Measurements from ENCODE around the gene CALML3.

DNA sequence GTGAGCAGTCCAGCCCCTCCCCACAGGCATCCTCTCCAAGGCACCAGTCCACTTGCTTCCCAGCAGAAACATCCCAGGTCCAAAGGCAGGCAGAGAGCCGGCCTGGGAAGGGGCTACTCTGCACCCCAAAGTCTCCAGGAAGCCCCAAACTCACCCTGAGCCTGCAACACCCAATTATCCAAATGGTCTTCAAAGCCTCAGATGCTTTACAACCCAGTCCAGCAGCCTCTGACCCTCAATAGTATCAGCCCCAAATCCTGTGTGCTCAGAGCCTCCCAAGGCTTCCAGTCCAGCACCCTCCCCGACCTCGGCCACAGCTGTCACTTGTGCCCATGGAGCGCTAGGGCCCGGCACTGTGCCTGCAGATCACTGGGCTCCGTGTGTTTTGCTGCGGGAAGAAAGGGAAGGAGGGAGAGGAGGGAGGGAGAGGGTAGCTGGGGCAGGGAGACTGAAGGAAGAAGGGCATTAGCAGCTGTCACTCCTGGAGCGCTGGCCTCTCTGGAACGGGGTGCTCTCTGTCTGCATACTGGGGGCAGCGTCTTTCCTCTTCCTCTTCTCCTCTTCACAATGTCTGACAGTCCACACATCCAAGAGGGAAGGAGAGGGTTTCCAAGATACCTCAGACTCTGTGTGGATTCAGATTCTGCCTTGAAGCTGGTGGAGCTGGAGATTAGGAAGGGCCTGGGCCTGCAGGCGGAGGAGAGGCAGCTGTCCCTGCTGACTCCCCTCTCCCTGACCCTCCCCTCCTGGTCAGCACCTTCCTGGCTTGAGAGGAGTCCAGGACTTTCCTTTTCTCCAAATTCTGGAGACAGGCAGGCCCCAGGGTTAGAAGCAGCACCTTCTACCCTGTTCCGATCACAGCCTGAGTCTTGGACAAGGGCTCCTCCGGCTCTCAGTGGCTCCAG is 38.6 kb upstream of the CALML3 start:
- TF ChIP-seq CTCF (IDR thresholded peaks at IDR 0.05 in 8 of 11, conservative IDR thresholded peaks at IDR 0.05 in 3 of 11), result no peak
- no peak for TF ChIP-seq POLR2A (IDR thresholded peaks at IDR 0.05)
- no peak for TF ChIP-seq POLR2AphosphoS5 (IDR thresholded peaks at IDR 0.05)

All from spleen (tissue), 7 donors.